HepG2 (cell line): ENCODE data around the gene CKS2. TPM values are rescaled to one million over a fixed set of nuclear protein-coding genes. Genes with fewer than 3 reads are reported as not detected.

ENCODE experiments used
- ATF7-NPFF ChIP-seq: sonication (generic); formaldehyde crosslinking; IDR thresholded peaks from 2 replicates; pipeline ENCODE4 v1.8.1; 2023; ENCODE audit warnings: mild to moderate bottlenecking, low read depth, missing genetic modification reagents, moderate library complexity
- CBX5 ChIP-seq: sonication (generic); formaldehyde crosslinking; IDR thresholded peaks from 2 replicates; pipeline ENCODE4 v1.4.0; 2020; ENCODE audit warnings: missing genetic modification reagents, borderline replicate concordance
- HNRNPLL ChIP-seq: fragments of 200-400 bp; formaldehyde crosslinking; IDR thresholded peaks from 2 replicates; pipeline ENCODE4 v1.6.1; 2017; ENCODE audit warnings: mild to moderate bottlenecking, low read depth, low read length; ENCODE audit not compliant: poor library complexity, severe bottlenecking
- MXI1 ChIP-seq: IDR thresholded peaks from 3 replicates; pipeline ENCODE4 v1.6.1; 2012; ENCODE audit warnings: low read depth, low read length, inconsistent platforms, borderline replicate concordance
- TCF12 ChIP-seq, 2 experiments: fragments of 450-650 bp in 1 of 2; sonication (generic) in 1 of 2; formaldehyde crosslinking in 1 of 2; IDR thresholded peaks; 2 replicates each; pipeline versions ENCODE4 v1.6.1 to v1.8.0; 2017 to 2022; ENCODE audit warnings: antibody characterized with exemption in 1 of 2, mild to moderate bottlenecking in 1 of 2, missing genetic modification reagents in 1 of 2, moderate library complexity in 1 of 2
- XRCC5 ChIP-seq: fragments of 200-400 bp; formaldehyde crosslinking; optimal IDR thresholded peaks from 2 replicates; pipeline ENCODE3; 2017; ENCODE audit warnings: mild to moderate bottlenecking, low read length
- ZBTB2 ChIP-seq: sonication (generic); formaldehyde crosslinking; IDR thresholded peaks from 2 replicates; pipeline ENCODE4 v1.8.0; 2022; ENCODE audit warnings: low read depth, missing genetic modification reagents
- ZBTB25 ChIP-seq: IDR thresholded peaks from 2 replicates; pipeline ENCODE4 v1.6.1; 2018; ENCODE audit warnings: missing genetic modification reagents
- ZBTB39 ChIP-seq: sonication (generic); formaldehyde crosslinking; IDR thresholded peaks from 2 replicates; pipeline ENCODE4 v1.5.0; 2020; ENCODE audit warnings: missing genetic modification reagents
- ZBTB43 ChIP-seq: sonication (generic); formaldehyde crosslinking; conservative IDR thresholded peaks from 2 replicates; pipeline ENCODE4 v1.4.0; 2020; ENCODE audit warnings: missing genetic modification reagents
- ZFP1 ChIP-seq: IDR thresholded peaks from 2 replicates; pipeline ENCODE4 v1.6.1; 2016
- ZNF672 ChIP-seq: sonication (generic); formaldehyde crosslinking; IDR thresholded peaks from 2 replicates; pipeline ENCODE4 v1.8.1; 2022; ENCODE audit warnings: missing genetic modification reagents
- polyA plus RNA-seq, 8 experiments: library from polyadenylated mRNA; depleted of rRNA in 3 of 8; stranded (reverse) in 7 of 8; unstranded in 1 of 8; fragments of >200 nt; fragmentation: Illumina TruSeq in 4 of 8; extraction: Trizol in 4 of 8; gene quantifications; 2 replicates each; pipeline versions ENCODE4 v1.2.1 to v1.2.3, GENCODE V29; 2011 to 2016; ENCODE audit warnings: low read depth in 4 of 8, missing spikeins in 1 of 8, mixed read lengths in 1 of 8; ENCODE audit not compliant: insufficient read depth in 1 of 8
- total RNA-seq, 5 experiments: library from RNA; depleted of rRNA; stranded (reverse); fragments of >200 nt; fragmentation: Illumina TruSeq; extraction: Trizol; gene quantifications; 2 replicates each; pipeline ENCODE4 v1.2.3, GENCODE V29; 2016; ENCODE audit warnings: low read depth in 1 of 5
- TF ChIP-seq, protein P1 (sequence below): sonication (generic); formaldehyde crosslinking; IDR thresholded peaks from 2 replicates; pipeline ENCODE4 v1.8.1; 2023; ENCODE audit warnings: missing genetic modification reagents, mild to moderate bottlenecking, borderline replicate concordance

The CKS2 gene
- total and polyA plus RNA-seq, 2 of the 13 experiments (the other 11 are each of a cell fraction or from before 2014, with no cell fraction given), result 251 to 317 TPM

- TF ChIP-seq ZBTB43 (CRISPR knock-in tag), result no peak
- no peak for TF ChIP-seq ZBTB25 (CRISPR knock-in tag)
- no peak for TF ChIP-seq ZFP1 (CRISPR knock-in tag)
- TF ChIP-seq ZBTB39, result no peak
- TF ChIP-seq, protein P1, sequence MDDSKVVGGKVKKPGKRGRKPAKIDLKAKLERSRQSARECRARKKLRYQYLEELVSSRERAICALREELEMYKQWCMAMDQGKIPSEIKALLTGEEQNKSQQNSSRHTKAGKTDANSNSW (CRISPR knock-in tag), result no peak
- no peak for TF ChIP-seq MXI1
- no peak for TF ChIP-seq HNRNPLL
- no peak for TF ChIP-seq ZBTB2 (CRISPR knock-in tag)
- TF ChIP-seq CBX5, result no peak
- TF ChIP-seq TCF12 (IDR thresholded peaks at IDR 0.05), result no peak
- TF ChIP-seq TCF12 (CRISPR knock-in tag; IDR thresholded peaks at IDR 0.05), result no peak
- no peak for TF ChIP-seq ZNF672 (CRISPR knock-in tag)
- no peak for TF ChIP-seq ATF7-NPFF (CRISPR knock-in tag)
- TF ChIP-seq XRCC5, result no peak
Observed at GRCh38 chr9:89313842-89314241, 2.8 kb downstream of the CKS2 start (continued).
